Activated gamma-delta T cell treated with anti-CD3 and anti-CD28 coated beads, Interleukin-2, amount 50 U/mL, for 16 hours (primary cell): ENCODE measurements around the gene AEN.
A peak's percentile ranks its signal among the peaks of the same experiment; 100 is the strongest.
"Not testable (repeated sequence)": the region's sequence is repeated elsewhere in the genome, so short reads cannot be mapped to it uniquely, and the experiment has no call there.

Source experiments
- DNase-seq: peaks from one replicate; pipeline ENCODE4 v3.0.0-alpha.2; 2020; ENCODE audit warnings: low read depth

The AEN gene

DNA sequence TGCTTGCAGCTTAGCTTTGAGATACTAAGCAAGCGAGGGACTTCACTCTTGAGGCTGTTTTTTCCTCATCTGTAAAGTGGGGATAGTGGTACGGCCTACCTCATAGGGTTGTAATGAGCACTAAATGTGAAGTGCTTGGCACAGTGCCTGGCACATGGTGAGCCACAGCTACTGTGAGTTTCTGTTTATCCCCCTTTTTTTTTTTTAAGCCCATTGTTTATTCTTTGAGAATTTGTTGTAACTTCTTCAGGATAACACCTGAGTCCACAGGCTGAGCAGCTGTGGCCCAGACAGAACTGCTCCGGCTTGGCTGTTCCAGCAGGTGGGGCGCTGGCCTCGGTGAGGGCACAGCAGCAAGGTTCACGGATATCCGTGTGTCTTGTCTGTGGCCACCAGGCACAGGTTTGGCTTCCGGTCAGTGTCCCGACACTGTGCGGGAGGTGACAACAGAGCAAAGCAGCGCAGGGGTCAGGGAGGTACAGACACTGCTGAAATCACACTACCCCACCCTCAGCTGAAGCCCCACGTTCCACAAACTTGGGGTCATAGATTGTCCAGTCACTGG is 10.4 kb downstream of the AEN start:
- no peak for DNase-seq

DNA sequence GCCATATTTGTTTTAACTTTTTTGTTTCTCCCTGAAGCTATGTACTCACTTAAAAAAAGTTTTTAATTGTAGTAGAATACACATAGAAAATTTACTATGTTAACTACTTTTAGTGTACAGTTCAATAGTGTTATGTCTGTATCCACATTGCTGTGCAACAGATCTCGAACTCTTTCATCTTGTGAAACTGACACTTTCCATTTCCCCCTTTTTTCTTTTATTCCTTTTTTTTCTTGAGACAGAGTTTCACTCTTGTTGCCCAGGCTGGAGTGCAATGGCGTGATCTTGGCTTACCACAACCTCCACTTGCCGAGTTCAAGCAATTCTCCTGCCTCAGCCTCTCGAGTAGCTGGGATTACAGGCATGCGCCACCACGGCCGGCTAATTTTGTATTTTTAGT is 11.7 kb downstream of the AEN start:
- DNase-seq: not testable (repeated sequence)

DNA sequence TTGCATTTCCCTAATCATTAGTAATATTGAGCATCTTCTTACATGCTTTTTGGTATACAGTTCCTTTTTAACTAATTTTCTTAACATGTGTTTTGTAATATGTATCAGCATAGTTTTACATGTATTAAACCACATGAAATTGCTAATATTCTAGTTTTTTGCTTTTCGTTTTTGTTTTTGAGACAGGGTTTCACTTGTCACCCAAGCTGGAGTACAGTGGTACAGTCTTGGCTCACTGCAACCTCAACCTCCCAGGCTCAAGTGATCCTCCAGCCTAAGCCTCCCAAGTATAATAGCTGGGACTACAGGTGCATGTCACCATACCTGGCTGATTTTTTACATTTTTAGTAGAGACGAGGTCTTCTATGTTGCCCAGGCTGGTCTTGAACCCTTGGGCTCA is 13.3 kb downstream of the AEN start:
- no peak for DNase-seq

DNA sequence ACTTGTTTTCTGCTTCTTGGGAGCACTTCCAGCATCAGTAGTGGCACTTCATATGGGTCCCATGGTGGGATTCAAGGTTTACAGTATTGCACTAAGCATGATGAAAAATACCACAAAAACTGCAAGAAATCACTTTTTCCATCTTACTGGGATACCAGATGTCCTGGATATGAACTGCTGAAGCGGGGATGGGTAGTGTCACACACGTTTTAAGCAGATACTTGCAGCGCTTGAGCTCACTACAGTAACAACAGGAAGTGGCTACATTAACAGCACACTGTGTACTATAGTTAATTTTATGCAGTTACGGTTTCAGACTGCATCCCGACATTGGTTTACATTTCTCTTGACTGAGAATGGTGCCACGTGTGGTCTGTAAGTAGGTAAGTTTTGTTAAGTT is 14.2 kb downstream of the AEN start:
- no peak for DNase-seq

DNA sequence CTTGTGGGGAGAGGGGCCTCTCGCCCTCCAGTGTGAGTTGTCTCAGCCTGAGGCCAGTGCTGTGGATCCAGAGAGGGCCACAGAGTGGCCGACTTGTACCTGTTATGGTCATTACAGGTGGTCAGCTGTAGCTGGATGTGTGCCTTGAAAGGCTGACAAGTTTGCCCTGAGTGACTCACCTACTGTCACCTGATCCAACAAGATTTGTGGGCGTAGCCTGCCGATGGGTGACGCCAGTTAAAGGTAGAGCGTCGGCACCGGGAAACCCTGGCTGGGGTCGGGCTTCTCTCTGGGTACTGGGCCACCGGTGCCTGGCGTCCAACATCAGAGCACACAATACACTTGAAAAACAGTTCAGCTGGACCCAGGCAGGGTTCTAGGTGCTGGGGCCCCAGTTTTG is 14.9 kb downstream of the AEN start:
- peak; percentile 41 for DNase-seq

DNA sequence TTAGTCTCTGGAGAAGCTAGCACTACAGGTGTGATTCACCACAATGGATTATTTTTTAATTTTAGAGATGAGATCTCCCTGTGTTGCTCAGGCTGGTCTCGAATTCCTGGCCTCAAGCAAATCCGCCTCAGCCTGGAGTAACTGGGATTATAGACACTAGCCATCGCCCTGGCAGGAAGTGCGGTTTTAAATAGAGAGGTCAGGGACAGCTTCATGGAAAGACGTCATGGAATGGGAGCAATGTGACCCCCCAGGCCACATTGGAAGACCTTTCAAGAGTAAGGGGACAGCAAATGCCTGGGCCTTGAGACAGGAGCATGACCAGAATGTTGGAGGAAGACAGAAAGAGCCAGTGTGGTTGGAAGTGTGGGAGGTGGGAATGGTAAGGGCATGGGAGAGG is 15.5 kb downstream of the AEN start:
- DNase-seq: no peak

DNA sequence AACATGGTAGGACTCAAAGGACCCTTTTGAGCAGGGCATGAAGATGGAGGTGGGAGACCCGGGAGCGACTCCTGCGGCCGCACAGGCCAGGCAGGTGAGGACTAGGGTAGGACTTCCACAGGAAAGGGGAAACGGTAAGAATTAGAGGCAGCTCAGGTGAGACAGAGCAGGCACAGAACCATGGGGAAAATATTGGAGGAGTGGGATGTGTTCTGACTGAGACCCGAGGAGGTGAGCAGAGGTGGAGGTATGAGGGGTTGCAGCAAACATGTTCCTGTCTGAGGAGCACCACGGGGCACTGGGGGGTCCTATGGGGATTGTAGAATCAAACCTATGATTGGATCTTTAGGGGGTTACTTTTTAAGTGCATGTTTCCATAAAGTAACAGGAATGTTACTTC is 16.3 kb downstream of the AEN start:
- no peak for DNase-seq

DNA sequence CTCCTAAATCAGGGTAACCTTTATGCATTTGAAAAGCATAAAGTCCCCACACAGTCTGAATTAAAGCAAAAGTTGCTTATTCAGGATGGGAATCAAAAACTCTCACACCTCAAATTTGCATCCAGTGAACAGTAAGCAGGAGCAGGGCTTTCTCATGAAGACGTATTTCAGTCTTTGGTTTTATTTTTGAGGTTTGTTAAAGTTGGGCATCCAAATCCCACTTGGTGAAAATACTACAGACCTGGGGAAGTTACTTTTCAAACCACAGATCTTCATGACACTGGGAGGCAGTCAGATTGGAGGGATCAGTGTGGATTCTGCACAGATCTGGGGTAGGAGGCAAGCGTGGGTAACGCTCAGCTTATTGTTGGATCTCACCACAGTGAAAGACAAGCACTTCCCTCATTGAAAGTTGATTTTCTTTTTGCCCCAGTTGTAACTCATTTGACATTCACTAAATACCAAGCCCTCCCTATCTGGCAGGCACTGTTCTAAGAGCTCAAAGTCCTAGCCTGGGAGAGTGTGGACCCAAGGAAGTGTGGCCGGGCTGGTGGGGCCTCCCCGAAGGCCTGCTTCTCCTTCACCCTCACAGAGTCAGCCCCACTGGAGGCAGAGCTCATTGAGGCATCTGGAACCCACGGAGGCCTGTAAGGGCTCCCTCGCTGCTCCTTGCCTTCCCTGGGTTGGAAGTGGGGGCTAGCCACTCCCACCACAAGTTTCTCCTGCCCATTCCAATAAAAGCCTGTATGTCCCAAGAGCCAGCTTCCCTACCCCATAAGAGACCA is 16.9 kb downstream of the AEN start:
- no peak for DNase-seq

DNA sequence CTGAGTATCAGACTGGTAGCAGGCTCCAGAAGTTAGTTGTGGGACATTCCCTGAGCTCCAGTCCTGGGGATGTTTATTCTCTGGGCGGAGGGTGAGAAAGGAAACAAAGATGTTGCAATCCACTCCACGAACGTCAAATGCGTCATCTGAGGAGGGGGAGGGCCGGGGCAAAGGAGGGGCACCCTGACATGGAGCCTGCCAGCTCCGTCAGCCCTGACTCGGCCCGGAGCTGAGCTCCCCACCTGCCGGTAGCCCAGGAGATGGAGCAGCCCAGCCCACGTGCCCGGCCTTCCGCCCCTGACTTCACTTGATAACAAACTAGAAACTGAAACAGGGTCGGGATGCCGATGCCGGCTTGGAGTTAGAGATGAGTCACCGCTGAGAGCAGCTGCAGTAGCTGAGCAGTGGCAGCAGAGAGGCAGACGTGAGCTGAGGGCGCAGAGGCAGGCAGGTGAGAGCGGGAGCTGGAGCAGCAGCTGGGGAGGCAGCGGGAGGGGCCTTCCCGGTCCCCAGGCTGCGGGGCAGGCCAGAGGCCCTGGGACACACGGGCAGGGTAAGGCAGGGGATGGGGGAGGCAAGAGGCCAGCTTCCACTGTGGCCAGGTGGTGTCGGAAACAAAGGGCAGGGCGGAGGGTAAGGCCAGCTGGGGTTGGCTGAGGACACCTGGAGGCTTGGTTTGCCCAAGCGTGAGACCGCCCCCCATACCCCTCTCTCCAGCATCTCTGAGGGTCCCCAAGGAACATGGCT is 17.7 kb downstream of the AEN start, which contains the start of gene ISG20:
Gene ISG20, plus strand, starts transcription at position 391 of the 747 bp plus-strand sequence. Its CDS starts 351 bp downstream, at position 742.
- peak; percentile 92 for DNase-seq

DNA sequence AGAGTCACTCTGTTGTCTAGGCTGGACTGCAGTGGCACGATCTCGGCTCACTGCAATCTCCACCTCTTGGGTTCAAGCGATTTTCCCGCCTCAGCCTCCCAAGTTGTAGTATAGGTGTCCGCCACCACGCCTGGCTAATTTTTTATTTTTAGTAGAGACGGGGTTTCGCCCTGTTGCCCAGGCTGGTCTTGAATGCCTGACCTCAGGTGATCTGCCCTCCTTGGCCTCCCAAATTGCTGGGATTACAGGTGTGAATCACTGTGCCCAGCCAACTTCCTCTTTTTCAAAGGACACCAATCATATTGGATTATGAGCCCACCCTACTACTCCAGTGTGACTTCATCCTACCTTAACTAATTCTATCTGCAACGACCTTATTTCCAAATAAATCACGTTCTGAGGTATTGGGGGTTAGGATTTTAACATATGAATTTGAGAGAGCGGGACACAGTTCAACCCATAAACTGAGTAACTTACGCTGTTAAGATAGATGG is 20.9 kb downstream of the AEN start:
- no peak for DNase-seq

DNA sequence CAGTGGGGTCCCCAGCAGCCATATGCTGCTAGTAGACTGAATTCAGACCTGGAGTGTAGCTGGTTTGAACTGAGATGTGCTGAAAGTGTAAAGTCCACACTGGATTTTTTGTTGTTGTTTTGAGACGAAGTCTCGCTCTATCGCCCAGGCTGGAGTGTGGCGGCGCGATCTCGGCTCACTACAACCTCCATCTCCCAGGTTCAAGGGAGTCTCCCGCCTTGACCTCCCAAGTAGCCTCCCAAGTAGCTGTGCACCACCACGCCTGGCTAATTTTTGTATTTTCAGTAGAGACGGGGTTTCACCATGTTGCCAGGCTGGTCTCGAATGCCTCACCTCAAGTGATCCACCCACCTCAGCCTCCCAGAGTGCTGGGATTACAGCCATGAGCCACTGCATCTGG is 21.4 kb downstream of the AEN start:
- DNase-seq: not testable (repeated sequence)

DNA sequence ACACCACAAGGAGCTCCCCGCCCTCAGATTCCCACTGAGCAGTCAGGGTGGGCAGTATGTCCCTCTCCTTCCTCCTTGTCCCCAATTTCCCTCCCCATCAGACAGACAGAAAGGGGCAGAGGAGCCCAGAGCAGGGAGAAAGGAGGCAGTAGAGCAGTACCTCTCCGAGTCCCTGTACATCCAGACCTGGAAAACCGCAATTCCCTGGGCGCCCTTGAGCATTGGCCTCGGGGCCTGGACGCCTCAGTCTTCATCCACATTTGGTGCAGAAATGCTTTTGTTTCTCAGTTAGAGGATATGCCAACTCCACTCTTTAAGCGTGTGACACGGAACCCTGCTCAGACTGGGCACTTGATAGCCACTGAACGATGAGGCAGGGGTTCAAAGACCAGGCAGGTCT is 23.6 kb downstream of the AEN start:
- no peak for DNase-seq

DNA sequence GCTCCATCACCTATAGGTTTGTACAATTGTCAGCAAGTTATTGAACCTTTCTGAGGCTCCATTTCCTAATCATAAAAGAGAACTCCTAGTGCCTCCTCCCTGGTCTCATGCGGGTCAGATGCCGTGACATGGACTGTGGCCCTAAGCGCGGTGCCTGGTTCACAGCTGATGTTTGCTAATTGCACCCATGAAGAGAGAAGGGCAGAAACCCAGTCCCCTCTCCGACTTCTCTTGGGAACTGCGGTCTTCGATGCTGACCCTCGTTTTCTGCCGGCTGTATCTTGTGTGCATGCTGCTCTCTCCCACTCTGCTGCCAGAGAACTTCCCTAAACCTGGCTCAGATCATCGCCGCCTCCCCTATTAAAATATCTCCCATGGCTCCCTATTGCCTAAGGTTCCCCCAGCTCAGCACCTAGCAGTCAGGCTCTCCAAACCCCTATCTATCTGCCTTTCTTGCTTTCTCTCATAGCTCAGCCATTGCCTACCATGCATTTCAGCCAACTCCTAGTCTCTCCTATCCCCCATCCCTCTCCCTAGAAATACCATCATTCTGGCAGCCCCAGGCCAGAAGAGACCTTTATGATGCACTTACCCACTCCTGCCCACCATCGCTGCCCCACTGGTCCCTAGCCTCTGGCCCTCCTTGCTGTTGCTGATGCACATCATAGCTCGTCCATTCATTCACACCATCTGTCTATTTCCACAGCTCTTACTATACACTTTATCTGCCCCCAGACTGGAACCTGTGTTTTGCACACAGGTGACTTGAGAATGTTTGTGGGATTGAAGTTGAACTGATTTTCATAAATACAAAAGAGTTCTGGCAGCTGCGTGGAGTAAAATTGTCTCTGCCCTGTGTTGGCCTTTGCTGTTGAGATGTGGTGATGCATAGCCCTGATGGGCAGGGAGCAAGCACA is 24.3 kb downstream of the AEN start:
- no peak for DNase-seq

DNA sequence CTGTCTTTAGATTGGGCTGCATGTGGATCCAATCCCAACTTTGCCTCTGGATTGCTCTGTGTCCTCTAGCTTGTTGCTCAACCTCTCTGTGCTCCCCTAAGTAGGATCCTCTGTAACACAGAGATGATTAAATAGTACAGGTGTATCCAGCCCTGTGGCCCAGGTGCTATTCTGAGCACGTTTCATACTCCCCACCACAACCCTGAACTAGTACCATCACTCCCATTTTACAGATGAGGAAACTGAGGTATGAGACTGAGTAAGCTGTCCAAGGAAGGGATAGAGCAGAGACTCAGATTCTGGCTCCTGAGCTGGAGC is 24.9 kb downstream of the AEN start:
- no peak for DNase-seq

DNA sequence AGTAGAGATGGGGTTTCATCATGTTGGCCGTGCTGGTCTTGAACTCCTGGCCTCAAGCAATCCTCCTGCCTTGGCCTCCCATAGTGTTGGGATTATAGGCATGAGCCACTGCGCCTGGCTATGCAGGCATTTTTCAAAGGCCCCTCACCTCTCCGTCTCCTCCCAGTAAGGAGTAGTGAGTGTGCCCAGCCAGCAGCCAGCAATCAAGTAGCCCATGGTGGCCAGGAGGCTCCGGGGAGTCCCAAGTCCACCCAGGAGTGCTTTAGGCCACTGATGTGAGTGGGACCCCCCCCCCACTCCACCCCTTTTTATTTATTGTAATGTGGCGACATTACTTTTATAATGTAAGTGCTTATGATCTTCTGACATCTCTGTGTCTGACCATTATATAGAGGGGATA is 25.8 kb downstream of the AEN start:
- no peak for DNase-seq

DNA sequence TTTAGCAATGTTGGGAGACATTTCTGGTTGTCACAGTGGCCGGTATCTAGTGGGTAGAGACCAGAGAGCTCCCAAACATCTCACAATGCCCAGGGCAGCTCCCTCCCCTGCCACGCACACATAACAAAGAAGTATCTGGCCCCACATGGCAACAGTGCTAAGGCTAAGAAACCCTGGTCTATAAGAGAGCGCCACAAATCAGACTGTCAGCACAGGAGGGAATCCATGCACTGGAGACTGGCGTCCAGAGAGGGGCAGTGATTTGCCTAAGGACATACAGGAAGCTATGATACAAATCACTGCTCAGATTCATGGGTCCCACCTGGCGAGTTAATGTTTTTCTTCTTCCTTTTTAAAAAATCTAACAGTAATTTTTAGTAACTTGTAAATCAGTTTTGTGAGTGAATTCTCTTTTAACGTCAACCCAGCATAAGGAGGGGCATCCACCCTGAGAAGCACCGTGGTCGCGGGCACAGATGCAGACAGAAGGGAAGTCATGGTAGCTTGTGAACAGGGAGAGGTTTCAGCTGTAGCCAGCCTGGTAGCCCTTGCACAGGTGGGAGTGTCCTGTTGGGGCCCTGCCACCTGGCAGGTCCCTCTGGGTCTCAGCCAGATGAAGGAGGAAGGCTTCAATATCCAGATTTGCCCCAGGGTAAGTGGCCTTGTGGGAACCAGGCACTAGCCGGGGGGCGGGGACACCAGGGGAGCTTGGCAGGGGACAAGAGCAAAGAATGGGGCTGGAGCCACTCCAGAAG is 26.4 kb downstream of the AEN start:
- DNase-seq: no peak

DNA sequence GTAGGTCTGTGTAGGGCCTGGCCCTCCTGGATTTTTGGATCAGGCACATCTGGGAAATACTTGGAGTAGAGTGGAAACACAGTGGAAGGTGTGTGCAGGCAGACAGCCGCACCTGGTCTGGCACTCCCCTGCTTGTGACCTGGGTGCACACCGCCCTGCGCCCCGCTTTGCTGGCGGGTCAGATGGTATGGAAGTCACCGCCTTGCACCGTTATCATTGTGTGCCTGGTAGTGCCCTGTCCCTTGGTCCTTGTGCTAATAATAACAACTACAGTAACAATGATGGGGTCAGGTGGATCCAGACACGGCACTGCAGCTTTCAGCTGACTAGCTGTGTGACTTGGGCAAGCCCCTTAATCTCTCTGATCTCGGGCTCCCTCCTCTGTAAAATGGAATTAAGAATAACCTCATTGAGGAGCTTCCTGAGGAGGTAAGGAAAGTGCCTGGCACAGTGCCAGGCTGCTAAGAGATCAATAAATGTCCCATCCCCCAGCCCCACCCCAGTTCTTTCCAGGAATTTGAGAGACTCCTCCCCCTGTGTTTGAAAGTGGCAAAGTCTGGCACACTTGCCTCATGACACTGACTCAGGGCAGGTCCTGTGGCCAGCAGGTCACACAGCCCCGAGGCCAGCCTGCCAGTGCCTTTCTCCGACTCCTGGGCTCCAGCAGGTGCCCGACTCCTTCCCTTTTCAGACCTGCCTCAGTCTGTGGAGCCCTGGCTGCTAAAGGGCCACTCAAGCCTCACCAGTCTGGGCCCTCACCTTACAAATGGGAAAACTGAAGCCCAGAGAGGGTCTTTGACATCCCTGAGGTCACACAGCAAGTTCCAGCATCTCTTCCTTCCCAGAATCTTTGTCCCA is 27.4 kb downstream of the AEN start:
- DNase-seq: no peak

DNA sequence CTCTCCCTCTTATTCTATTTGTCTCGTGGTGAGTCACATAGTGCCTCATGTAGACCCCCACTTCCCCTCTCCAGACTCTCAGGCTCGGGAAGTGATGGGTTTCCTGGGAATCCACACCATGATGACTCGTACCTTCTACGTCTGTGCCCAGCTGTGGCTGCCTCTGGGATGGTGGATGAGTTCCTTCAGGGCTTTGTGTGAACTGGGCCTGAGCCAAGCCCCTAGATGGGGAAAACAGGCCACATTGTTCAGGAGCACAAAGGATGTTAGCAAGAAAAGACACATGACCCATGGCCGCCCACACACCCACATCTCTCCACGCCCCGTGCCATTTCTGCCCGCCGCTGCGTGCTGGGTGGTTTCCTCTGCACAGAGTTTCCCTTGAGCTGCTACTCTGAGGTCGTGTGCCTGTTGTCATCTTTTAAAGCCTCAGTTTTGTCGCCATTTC is 28.2 kb downstream of the AEN start:
- DNase-seq: peak; percentile 70

DNA sequence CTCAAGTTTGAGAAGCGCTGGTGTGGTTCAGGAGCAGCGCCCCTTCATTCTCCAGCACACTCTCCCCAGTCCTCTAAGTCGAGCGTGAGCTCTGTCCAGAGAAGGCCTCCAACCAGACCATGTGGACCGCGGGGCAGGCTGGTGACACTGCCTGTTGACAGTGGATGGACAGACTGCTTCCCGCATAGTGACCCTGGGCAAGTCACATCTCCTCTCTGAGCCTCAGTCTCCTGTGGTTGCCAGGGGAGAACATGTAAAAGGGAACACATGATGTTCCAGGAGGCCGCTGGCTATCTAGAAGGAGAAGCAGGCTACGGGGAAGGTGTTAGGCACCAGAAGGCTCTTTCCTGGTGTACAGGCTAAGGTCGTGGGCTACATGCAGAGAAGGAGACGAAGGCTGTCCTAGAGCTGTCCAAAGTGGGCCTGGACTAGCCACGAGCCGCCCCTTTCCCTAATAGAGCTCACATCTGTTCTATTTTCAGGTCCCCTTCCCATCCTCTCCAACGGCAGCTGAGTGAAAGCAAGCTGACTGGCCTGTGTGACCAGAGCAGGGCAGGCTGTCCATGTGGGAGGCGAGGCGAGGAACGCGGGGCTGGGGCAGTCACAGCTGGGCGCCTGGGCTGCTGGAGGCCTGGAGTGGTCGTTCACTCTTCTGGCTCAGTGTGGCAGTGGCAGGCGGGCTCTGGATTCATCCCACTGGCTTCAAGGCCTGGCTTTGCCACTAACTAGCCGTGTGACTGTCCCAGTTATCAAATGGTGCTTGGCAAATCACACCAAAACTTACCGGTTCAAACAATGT is 28.8 kb downstream of the AEN start:
- DNase-seq: no peak
